GM20431 (cell line): ENCODE results near the gene PKHD1.
"Not testable (repeated sequence)": the region's sequence is repeated elsewhere in the genome, so short reads cannot be mapped to it uniquely, and the experiment has no call there.

Experiments
- in situ Hi-C: fragments of 300-500 bp; cut with MseI, MboI; formaldehyde crosslinking; loops from one replicate; pipeline ENCODE4 v1.15.0; 2020; ENCODE audit warnings: low sequenced_read_pairs; ENCODE audit not compliant: unreplicated experiment

The PKHD1 gene

DNA sequence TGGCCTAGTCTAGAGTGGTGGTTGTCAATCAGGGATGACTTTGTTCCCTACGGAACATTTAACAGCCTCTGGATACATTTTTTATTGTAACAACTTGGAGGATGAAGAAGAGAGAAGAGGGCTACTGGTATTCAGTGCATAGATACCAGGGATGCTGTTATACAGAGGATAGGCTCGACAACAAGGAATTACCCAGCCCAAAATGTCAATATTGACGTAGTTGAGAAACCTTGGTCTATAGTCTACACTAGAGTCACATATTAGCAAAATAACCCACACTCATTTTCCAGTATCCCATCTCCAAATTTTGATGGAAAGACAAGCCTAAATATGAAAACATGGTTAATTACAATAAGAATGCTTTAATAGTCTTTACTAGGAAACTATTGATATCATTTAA lies 195.1 kb downstream of the PKHD1 start:
- in situ Hi-C loops, result no loop called here

DNA sequence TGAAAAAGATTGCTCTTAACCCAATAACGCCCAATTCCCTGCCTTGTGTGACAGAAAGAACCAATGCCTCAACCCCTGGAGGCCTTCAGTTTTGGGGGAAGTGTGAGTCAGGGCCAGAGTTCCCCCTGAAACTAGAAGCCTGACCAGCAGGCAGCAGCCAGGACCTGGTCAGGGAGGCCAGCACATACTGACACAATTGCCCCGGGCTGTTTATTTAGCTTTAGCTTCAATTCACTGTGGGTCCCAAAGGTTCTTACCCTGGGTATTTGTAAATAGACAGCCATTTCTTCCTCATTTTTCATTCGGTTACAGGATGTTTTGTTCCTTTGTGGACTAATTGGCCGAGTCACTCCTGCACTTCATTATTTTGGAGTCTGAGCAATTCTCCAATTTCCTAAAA lies 195.6 kb downstream of the PKHD1 start:
- in situ Hi-C loops, result no loop called here

DNA sequence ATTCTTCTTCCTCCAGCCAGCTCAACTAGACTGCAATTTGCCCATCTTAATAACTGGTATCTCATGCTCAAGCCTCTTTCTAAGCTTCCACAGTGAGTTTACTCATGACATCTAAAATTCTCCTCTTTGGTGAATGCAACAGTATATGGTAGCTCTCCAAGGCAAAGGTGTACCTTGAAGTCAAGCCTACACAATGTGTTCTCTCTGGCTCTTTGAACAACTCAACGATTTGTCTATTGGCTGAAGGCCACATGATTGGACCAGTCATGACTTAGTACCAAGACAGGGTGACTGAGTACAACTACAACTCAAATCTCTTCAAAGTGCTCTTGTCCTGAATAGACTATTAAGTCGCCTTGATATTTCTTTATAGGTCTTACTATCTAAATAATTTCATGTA lies 199.6 kb downstream of the PKHD1 start:
- in situ Hi-C loops, result no loop called here

DNA sequence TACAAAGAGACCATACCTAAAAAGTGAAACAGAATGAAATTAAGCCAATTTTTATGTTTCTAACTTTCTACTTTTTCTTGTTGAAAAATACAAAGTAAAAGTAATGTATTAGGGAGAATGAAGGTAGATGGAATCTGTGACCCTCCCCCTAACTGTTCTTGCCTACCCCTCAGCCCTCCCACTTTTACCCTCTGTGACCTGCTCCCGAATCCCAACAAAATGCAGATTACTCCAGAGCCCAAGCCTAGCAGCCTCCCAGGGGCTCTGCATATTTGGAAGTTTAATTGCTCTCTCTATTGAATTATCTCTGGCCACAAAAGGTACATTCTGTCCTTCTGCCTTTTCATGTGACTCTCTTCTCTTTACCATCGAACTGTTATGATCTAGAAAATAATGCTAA lies 201.5 kb downstream of the PKHD1 start:
- in situ Hi-C loops, result no loop called here

DNA sequence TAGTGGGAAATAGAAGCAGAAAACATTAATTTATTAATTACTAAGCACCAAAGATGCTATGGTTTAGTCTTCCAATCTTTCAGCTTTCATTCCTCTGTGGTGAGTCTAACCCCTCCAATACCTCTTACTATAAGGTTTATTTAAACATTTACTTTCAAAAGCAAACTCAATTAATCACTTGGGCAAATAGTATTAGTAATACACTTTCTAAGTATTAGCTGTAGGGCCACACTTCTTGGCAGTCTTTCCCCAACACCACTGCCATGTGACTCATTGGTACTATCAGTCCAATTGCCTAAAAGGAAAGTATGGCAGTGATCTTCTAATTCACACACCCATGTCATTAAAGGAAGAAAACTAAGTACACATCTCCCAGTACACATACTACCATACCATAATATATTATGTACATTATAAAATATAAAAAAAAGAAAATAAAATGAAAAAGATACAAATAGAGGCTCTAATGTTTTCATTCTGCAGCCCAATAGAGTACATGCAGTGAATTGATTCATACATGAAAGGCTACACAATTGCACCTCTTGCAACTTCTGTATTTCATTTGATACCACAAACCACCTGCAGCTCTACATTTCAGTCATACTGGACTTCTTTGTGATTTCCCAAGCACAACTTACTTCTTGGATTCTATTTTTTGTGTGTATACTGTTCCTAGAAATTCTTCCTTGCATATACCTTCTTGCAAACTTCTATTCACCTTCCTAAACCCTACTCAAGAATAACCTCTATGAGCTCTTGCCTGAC lies 218.6 kb downstream of the PKHD1 start:
- in situ Hi-C loops, result no loop called here

DNA sequence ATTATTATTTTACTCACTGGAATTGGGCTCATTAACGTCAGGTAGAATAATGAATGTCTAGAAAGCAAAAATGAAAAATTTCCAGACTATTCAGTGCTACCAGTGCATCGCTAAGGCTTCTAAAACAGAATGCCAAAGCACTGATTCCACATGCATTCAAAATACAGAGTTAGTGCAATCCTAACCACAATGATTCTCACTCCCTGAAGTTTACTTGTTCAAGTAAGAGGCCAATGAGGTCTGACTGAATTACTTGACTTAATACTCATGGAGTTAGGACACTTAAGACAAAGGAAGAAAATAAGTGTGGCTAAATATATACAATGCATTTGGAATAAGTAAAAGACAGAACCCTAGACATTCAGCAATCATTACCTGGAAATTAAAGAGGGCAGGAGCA lies 220.5 kb downstream of the PKHD1 start:
- in situ Hi-C loops, result no loop called here

DNA sequence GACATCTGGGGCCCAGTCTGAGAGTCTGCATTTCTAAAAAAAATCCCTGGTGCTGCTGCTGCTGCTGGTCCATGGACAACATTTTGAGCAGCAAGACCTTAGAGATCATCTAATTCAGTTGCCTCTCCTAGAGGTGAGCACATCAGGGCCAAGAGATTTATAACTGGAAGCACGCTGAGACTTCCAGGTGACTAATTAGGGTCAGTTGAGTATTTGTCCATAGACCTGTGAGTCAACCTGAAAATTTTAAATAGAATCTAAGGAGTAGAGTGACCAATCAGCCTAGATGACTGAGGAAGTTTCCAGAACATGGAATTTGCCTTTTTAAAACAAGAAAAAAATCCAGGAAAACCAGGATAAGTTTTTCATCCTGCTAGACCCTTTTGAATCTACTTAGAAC lies 221.4 kb downstream of the PKHD1 start:
- in situ Hi-C loops, result no loop called here

DNA sequence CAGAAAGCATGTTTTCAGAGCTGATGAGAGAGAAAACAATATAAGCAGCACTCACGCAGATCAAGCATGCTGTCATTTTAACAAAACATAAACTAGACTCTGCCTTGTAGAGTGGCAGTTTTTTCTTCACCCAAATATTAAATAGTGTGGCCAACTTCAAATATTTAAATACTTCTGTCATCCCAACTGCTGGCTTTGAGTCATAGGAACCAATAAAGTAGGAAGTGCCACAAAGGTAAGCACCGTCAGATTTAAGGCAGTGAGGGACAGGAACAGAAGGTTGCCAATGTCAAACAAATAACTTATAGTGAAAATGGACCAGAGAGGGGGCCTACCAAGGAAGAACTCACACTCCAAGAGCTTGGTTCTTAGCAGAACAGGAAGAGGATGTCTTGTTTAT lies 222.2 kb downstream of the PKHD1 start:
- in situ Hi-C loops, result no loop called here

DNA sequence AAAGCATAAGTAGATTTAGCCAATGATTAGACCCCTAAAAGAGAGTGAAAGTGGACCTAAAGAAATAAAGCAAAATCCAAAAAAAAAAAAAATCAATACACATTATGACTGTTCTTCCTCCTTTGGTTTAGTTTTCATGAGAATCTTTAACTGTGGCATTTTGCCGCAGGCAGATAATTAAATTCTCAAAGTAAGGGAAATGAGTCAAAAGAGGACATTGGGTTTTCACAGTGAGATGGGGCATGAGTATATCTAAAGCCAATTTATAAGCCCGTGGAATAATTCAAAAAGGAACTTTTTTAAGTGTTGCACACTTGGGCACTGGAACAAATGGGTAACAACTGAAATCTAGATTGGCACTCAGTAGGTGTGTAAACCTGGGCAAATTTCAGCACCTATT lies 230.3 kb downstream of the PKHD1 start:
- in situ Hi-C loops, result no loop called here

DNA sequence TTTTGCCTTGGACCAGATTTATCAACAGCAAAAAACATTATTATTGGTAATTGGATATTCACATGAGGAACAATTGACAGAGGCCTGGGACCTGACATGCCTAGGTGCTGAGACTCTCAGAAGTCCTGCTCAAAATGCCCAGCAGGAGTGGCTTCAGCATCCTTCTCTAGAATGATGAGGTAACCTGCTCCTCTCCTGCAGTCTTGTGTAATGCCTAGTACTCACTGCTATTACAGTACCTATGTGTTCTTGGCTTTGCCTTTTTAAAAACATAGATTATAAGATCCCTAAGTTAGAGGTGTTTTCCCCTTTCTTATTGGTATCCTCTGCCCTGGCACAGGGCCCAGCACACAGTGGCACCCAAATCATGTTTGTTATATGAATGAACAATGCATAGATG lies 230.9 kb downstream of the PKHD1 start:
- in situ Hi-C loops, result no loop called here

DNA sequence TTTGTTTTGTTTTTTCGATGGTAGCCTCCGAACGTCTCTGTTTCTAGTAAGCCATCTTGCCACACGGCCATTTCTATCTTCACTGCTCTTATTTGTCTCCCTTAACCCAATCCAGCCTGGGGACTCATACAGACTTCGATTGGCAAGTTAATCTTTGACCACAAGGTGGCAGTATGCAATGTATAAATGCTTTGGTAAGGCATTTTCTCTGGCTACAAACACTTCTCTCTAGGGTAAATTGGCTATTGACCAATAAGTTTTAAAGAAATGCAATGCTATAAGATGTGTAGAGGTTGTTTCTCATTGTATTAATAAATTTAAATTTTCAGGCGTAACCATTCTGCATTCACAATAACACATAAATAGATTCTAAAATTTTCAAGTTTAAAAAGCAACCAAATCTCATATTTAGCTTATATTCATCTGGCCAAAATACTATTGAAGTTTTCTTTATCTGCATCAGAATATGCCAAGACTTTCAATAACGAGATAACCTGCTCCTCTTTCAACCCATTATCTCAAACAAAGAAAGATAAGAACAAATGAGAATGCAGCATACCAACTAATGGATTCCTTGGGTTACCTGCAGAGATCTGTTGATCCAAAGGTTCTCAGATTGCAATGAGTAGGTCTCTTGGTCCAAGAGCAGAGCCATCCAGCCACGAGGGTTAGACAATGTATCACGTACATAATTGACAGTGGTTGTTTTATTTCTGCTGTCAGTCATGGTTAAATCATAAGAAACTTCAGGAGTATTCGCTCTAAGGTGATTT lies 231.9 kb downstream of the PKHD1 start:
- in situ Hi-C loops, result no loop called here

DNA sequence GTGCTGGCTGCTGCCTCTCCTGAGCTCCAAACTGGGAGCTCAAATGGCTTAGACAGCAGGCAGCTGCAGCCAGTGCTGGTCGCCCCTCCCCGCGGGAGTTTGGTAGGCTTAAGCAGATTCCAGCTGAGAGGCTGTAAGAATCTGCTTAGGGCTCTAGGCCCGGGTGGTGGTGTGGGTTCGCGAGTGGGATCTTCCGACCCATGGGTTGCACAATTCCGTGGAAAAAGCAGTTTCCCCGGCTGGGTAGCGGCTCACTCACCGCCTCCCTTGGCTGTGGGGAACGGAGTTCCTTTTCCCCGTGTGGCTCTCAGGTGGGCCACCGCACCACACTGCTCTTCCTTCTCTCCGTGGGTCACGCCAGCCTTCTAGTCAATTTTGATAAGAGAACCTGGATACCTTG lies 232.5 kb downstream of the PKHD1 start:
- in situ Hi-C loops, result no loop called here

DNA sequence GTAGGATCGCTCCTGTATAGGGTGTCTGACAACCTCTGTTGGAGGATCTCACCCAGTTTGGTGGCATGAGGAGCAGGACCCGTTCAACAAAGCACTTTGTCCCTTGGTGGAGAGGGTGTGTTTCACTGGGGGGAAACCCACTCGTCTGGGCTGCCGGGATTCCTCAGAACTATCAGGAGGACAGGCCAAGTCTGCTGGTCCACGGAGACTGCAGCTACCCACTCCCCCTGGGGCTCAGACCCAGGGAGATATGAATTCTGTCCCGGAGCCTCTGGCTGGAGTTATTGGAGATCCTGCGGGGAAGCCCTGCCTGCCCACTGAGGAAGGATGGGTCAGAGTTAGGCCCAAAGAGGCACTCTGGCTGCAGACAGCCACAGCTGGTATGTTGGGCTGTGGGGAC lies 233.1 kb downstream of the PKHD1 start:
- in situ Hi-C loops, result no loop called here

DNA sequence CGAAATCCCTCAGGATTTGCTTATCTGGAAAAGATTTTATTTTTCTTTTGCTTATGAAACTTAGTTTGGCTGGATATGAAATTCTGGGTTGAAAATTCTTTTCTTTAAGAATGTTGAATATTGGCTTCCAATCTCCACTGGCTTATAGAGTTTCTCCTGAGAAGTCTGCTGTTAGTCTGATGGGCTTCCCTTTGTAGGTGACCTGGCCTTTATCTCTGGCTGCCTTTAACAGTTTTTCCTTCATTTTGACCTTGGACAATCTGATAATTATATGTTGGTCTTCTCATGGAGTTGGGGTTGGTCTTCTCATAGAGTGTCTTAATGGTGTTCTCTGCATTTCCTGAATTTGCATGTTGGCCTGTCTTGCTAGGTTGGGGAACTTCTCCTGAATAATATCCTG lies 234.3 kb downstream of the PKHD1 start:
- in situ Hi-C loops, result not testable (repeated sequence)

DNA sequence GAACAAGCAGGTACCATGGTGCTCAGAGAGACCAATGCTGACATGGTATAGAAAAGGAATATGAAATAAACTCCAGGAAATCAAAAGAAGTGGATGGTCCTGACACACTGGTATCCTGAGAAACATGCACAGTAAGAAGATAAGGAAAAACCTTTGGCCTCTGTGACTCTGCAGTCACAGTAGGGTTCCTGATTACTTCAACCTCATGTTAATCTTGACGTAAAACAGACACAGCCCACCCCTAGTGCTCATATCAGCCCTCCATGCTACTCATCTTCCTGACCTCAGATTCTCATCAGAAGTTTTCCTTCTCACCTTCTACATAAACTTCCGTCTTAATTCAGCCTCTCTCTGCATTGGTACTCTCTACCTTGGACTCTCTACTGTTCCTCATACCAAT lies 240.9 kb downstream of the PKHD1 start:
- in situ Hi-C loops, result no loop called here

DNA sequence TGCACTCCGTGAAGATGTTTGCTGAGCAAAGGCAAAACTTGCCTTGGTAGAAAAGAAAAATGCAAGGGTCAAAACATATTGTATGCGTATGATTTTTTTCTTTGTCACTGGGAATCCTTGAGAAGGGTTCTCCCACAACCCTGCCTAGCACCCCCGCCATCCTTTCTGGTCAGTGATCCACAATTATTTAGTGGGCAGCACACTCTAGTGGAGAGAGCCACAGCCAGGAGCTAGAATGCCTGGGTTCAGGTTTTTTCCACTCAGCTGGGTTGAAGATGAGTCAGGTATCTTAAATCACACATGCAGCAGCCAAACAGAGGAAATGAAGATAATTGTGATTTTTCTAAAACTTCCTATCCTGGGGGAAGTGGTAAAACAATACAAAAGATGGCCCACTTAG lies 243.1 kb downstream of the PKHD1 start:
- in situ Hi-C loops, result no loop called here

DNA sequence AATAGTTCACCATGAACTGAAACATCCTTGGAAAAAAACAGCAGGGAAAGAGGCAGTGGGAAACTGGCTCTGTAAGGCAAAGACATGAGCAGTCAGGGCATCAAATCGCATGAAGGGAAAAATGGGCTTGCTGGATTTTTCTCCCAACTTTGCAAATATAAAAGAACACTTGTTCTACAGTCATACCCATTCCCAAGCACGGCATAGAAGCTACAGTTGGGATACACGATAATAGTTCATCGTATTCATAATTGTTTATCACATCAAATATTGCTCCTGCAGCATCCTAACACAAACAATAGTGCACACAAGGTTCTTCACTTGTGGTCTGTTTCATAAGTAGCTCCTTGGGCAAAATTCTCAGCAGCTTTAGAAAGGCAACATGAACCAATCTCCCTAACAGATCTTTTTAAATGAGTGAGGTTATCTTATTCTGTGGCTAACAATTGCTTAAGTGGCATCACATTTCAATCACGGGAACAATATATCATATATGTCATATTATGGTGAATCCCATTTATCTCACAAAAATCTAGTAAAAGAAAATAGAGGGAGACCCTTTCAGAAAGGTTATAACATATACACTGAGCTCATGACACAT lies 243.9 kb downstream of the PKHD1 start:
- in situ Hi-C loops, result no loop called here

DNA sequence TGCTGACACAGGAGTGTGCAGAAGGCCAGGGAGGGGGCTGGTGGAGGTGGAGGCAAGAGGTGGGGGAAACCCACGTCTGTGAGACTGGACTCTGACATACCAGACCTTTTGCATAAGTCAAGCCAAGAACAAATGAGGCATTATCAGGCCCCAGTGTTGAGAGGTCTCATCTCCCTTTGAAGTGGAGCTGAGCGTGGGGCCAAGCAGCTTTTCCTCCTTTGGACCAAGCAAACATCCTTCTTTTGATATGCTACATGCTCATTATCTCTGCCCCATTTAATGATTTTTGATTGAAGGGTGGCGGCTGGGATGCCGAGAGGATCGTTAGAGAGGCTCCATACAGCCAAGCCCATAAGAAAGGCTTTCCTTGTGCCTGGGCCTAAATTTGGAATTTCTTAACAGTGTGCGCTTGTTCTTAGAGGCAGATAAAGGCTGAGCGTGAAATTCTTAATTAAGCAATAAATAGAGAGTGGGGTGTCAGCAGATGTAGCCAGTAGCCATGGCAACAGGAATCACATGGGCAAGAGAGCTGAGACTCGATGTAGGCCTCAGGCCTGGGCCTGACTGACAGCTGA lies 244.5 kb downstream of the PKHD1 start:
- in situ Hi-C loops, result no loop called here

DNA sequence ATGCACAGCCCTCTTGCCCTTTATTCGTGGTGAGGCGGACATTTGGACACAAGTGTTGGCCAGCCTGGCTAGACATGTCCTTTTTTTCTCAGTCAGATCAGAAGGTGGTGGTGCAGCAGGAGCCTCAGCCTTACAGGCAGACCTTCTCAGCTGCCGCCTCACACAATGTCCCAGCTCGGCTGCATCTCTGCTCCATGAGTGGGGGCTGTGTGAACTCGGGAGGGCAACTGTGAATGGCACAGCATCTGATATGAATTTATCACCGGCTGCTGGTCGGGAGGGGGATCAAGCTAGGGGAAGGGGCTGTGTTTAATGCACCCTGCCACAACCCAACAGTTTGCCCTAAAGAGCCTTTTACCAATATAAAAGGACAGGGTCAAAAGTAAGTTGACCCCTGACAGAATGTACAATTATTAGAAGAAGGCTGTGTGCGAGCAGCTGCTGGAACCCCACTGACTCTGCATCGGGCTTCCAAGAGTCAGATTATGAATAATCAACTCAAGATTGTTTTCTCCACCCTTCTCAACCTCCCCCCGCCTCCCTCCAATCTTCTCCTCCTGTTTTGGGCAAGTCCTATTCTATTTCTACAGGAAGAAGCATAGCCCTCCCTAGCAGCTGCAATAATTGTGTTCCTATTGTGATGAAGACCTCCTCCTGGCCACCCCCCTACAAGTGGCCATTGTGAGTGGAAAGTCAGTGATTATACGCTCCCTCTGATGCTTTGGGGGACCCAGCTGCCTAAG lies 245.2 kb downstream of the PKHD1 start:
- in situ Hi-C loops, result no loop called here

DNA sequence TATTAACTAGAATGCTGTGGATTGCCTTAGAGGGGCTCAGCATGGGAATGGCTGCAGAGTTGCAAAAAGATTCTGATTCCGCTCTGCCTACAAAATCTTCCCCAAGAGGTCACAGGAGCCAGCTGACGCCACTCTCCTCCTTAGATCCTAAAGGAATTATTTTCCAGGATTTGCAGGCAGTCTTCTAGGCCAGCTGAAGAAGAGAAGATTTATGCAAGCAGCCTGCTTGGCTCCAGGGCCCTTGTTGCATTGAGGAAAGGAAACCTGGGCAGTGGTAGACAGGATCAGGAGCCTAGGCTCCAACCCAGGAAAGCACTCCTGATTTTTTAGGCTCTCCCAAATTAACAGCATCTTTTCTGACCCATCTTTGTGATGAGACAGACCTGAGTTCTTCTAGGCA lies 245.8 kb downstream of the PKHD1 start:
- in situ Hi-C loops, result no loop called here
